ENCODE measurements around the gene ZNF154.
"Not testable (repeated sequence)": the region's sequence is repeated elsewhere in the genome, so short reads cannot be mapped to it uniquely, and the experiment has no call there.

The ZNF154 gene

DNA sequence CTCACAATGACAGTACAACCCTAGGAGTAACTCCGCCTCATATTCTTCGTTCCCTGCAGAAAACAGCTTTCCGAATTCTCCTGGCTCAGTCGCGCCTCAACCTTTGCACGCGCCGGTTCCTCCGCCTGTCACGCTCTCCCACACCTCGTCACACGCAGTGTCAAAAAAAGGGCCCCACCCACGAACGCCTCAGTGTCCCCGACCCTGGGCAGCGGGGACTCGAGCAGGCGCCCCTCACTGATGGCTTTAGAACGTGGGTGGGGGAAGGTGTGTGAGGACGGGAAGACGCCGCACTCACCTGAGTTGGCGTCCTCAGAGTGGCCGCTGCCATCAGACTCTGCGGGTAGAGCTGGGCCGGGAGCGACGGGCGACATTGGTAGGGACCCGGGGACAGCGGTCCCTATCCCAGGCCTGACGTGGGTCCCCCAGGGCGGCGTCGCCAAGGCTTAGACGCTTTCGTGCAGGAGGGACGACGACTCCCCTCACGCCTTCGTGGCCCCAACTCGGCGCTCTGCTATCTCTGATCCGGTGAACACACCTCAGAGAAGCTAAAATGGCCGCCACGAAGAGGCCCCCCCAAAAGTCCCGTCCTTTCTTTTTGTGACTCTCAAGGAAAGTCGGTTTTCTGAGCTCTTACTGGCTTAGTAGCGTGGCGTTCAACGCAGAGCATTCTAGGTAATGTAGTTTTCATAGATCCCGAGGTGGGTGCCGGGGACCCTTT is at the start of gene ZNF154:
Gene ZNF154, minus strand, starts transcription at position 564 of the 721 bp plus-strand sequence. Its CDS starts 233 bp downstream, at position 331.
- H3K4me3 ChIP-seq (ENCODE audit: low read length), result peak within 1 kb of the TSS; percentile 70; the same call in 1 of the 2 replicates
- TF ChIP-seq ZNF274 (IDR thresholded peaks at IDR 0.05; ENCODE audit: low read depth, low read length), result no peak

DNA sequence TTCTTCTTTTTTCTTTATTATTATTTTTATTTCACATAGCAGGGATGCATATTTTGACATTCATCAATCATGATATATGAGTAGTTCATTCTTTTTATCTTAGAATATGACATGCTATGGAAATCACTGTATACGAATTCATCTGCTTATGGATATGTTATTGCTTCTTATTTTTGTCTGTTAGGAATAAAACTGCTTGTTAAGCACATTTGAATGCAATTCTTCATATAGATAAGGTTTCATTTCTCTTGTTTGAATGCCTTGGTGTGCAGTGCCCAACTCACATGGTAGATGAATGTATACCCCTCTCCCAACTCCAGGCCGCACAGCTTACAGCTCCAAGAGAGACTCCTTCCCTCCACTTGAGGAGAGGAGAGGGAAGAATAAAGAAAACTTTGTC is 48.9 kb upstream of the ZNF154 start:
- no peak for TF ChIP-seq ZNF274 (IDR thresholded peaks at IDR 0.05; ENCODE audit: low read depth, low read length)
- no peak overlapping the region for H3K4me3 ChIP-seq (ENCODE audit: low read length)

DNA sequence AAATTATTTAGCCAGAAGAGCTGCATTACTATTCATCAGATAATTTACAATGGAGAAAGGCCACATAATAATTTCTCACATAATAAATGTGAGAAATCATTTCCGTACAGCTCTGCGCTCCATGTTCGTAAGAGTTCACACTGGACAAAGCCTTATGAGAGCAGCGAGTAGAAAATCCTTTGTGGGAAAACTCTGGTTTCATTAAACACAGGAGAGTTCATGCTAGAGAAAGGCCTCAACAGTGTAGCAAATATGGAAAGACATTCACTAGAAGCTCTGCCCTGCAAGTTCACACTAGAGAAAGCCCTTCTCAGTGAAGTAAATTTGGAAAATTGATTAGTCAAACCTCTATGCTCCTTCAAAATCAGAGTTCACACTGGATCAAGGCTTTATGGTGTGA is 46.0 kb upstream of the ZNF154 start:
- no peak for TF ChIP-seq ZNF274 (IDR thresholded peaks at IDR 0.05; ENCODE audit: low read depth, low read length)
- no peak overlapping the region for H3K4me3 ChIP-seq (ENCODE audit: low read length)

DNA sequence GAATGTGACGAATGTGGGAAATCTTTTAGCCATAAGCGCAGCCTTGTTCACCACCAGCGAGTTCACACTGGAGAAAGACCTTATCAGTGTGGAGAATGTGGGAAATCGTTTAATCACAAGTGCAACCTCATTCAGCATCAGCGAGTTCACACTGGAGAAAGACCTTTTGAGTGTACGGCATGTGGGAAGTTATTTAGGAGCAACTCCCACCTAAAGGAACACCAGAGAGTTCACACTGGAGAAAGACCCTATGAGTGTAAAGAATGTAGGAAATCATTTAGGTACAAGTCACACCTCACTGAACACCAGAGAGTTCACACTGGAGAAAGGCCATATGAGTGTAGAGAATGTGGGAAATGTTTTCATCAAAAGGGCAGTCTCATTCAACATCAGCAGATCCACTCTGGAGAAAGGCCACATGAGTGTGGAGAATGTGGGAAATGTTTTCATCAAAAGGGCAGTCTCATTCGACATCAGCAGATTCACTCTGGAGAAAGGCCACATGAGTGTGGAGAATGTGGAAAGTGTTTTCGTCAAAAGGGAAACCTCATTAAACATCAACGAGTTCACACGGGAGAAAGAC is 45.2 kb upstream of the ZNF154 start:
- no peak overlapping the region for H3K4me3 ChIP-seq (ENCODE audit: low read length)
- TF ChIP-seq ZNF274 (IDR thresholded peaks at IDR 0.05; ENCODE audit: low read depth, low read length), result no peak

DNA sequence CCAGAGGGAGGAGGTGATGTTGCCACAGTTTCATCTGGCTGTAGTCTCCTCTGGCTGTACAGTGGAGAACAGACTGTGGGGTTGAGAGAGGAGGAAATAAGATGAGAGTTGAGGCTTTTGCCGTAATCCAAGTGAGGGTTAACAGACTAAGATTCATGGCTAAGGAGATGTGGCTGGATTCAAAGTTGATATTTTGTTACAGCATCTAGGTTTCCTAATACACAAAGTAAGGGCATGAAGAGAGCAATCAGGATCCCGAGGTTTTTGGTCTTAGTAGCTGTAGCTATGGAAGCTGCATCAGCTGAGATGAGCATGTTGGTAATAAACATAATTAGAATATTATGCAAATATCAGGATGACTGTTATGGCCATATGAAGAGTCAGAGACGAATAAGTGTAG is 39.0 kb upstream of the ZNF154 start:
- peak overlapping the region; percentile 93; the same call in 1 of the 2 replicates for H3K4me3 ChIP-seq (ENCODE audit: low read length)
- no peak for TF ChIP-seq ZNF274 (IDR thresholded peaks at IDR 0.05; ENCODE audit: low read depth, low read length)

DNA sequence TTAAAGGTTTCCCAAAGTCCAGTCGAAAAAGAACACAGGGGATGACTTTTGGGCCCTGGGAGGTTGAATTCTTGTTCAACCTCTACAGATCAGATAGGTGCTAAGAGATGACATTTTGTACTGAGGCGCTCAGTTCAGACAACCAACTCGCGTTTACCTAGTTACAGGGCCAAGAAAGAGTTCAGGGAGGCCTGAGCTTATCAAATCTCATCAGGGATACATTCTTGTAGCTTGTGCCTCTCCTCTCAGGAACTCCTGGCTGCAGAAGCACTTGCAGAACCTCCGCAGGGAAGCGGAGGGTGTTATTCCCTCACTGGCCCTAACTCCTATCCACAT is 38.4 kb upstream of the ZNF154 start:
- H3K4me3 ChIP-seq (ENCODE audit: low read length), result peak overlapping the region; percentile 93
- TF ChIP-seq ZNF274 (IDR thresholded peaks at IDR 0.05; ENCODE audit: low read depth, low read length), result no peak

- TF ChIP-seq ZNF274 (IDR thresholded peaks at IDR 0.05; ENCODE audit: low read depth, low read length), result no peak
- peak within 1 kb of the TSS; percentile 93 for H3K4me3 ChIP-seq (ENCODE audit: low read length)
Measured at GRCh38 chr19:57746580-57747471, 37.8 kb upstream of the ZNF154 start, which contains the start of gene ZNF776. TSS of gene ZNF776 (plus strand) at chr19:57746815. CDS start at chr19:57747059, 244 bp downstream.

DNA sequence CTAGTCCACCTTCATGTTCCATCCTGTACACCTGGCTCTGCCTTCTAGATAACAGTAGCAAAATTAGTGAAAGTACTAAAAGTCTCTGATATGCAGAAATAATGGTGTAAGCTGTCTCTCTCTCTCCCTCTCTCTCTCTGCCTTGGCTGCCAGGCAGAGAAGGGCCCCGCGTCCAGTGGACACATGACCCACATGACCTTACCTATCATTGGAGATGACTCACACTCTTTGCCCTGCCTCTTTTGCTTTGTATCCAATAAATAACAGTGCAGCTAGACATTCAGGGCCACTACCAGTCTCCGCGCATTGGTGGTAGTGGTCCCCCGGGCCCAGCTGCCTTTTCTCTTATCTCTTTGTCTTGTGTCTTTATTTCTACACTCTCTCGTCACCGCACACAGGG is 29.8 kb upstream of the ZNF154 start:
- H3K4me3 ChIP-seq (ENCODE audit: low read length), result not testable (repeated sequence)

GRCh38 chr19:57738320-57738719 is 29.3 kb upstream of the ZNF154 start:
- H3K4me3 ChIP-seq (ENCODE audit: low read length), result not testable (repeated sequence)

GRCh38 chr19:57720878-57721277 is 11.9 kb upstream of the ZNF154 start:
- H3K4me3 ChIP-seq (ENCODE audit: low read length), result no peak overlapping the region
- TF ChIP-seq ZNF274 (IDR thresholded peaks at IDR 0.05; ENCODE audit: low read depth, low read length), result no peak

DNA sequence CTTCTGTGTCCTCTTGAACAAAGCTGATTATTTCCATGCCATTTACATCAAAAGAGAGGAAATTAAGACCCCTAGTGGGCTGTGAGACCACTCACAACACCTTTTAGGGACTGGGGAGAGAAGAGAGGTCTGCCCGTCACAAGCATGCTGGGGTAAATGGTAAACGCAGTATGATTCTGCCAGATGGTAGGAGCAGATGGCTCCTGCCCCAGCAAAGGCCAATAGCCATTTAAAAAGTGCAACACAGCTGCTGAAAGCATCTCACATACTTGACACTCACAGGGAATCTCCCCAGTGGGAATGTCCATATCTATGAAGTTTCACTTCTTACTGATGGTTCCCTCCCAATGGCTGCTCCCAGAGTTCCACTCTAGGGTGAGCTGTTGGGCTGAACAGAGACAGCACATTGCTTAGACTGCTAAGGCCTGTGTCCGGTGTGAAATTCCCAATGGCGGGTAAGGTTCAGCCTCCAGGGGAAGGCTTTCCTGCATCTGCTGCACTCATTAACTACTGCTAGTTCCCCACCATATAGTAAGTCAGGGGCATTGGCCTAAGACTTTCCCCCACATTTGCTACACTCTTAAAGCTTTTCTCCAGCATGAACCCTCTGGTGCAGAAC is 11.0 kb upstream of the ZNF154 start:
- no peak for TF ChIP-seq ZNF274 (IDR thresholded peaks at IDR 0.05; ENCODE audit: low read depth, low read length)
- H3K4me3 ChIP-seq (ENCODE audit: low read length), result no peak overlapping the region

DNA sequence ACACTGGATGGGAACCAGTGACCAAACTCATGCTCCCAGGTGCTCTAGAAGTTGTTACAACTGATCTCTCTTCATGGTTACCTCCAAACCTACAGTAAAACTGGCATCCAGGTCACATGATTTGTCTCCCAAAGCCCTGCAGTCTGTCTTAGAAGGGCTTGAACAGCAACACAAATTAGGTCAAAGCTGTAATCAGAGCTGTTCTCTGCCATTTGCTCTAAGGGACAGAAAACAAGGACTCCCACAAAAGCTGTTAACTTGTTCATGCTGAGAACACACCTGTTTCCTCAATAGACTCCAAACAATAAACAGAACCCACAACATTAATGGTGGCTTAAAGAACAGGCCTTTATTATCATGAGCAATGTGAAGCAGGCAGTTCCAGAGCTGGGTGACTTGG is 10.4 kb upstream of the ZNF154 start:
- no peak for TF ChIP-seq ZNF274 (IDR thresholded peaks at IDR 0.05; ENCODE audit: low read depth, low read length)
- no peak overlapping the region for H3K4me3 ChIP-seq (ENCODE audit: low read length)

DNA sequence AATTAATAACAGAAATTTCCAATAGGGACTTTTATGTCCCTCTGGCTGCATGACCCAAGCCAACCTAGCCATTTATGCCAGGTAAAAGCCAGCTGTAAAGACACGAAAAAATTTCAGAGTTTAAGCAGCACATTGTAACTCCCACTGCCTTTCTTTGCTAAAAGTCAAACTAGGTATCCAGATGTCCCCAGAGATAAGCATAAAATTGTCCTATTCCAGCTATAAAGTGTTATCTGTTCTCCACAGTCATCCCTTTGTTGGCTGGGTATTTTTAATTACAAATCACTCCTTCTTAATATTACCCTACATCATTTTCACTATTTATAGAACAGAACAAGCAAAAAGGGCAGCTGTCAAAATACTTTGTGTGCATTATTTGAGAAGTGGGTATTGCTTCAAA is 3.2 kb upstream of the ZNF154 start:
- no peak for TF ChIP-seq ZNF274 (IDR thresholded peaks at IDR 0.05; ENCODE audit: low read depth, low read length)

GRCh38 chr19:57709616-57710015 is 612 bp upstream of the ZNF154 start:
- no peak overlapping the region; the same call in 1 of the 2 replicates for H3K4me3 ChIP-seq (ENCODE audit: low read length)
- no peak for TF ChIP-seq ZNF274 (IDR thresholded peaks at IDR 0.05; ENCODE audit: low read depth, low read length)

More for the DNA sequence above, 3.2 kb upstream of the ZNF154 start:
- H3K4me3 ChIP-seq (ENCODE audit: low read length), result no peak overlapping the region

Data from GM08714 (cell line).